A549 (cell line): ENCODE measurements around the gene UIMC1. TPM values are rescaled to one million over a fixed set of nuclear protein-coding genes. Genes with fewer than 3 reads are reported as not detected.

Experiments used
- ATAC-seq, 2 experiments: fragments of 200-7000 bp in 1 of 2; fragments of >200 bp in 1 of 2; cut with Nextera tagmentation in 1 of 2; cut with Tn5 transposase in 1 of 2; 3 replicates each; pipeline versions ENCODE4 v1.8.0 to v1.9.1; 2018 to 2020; ENCODE audit warnings: mild to moderate bottlenecking in 1 of 2, moderate library complexity in 1 of 2
- CTCF ChIA-PET: fragments of 300-600 bp; sonication (Branson Sonifier 250); formaldehyde crosslinking; extraction: SDS; loops from one replicate; lab custom pipeline; 2021; ENCODE audit warnings: antibody characterized with exemption, inconsistent platforms; lab: Yijun Ruan, JAX
- POLR2A ChIA-PET: fragments of 350-600 bp; formaldehyde crosslinking; extraction: SDS; loops from one replicate; lab custom pipeline; 2021; ENCODE audit warnings: antibody characterized with exemption, inconsistent platforms; lab: Yijun Ruan, JAX
- DNase-seq, 2 experiments: peaks; one replicate each; pipeline versions ENCODE4 v3.0.0 to v3.0.0-alpha.2; 2011 to 2016; ENCODE audit warnings: low read depth in 1 of 2, low spot score in 1 of 2
- FAIRE-seq: peaks from 2 replicates; lab custom pipeline; 2011; peaks lifted over from hg19 to GRCh38; lab: Jason Lieb, UNC
- H3K27ac ChIP-seq, 2 experiments: fragments of >200 bp; sonication (Bioruptor Twin); formaldehyde crosslinking; 3 replicates each; pipeline ENCODE4 v1.5.1; 2016 to 2017
- H3K4me1 ChIP-seq: fragments of >200 bp; sonication (Bioruptor Twin); formaldehyde crosslinking; 3 replicates; pipeline ENCODE4 v1.6.1; 2016
- H3K4me2 ChIP-seq: fragments of >200 bp; sonication (Bioruptor Twin); formaldehyde crosslinking; 3 replicates; pipeline ENCODE4 v1.6.1; 2016
- H3K4me3 ChIP-seq: fragments of >200 bp; sonication (Bioruptor Twin); formaldehyde crosslinking; 3 replicates; pipeline ENCODE4 v1.5.1; 2016
- H3K9me3 ChIP-seq: fragments of >200 bp; sonication (Bioruptor Twin); formaldehyde crosslinking; 3 replicates; pipeline ENCODE4 v1.6.1; 2016
- ATOH8 ChIP-seq: fragments of 250-450 bp; sonication (Bioruptor Pico); IDR thresholded peaks from 2 replicates; pipeline ENCODE4 v1.5.0; 2020; ENCODE audit warnings: low read depth, mild to moderate bottlenecking, moderate library complexity
- BHLHE40 ChIP-seq: IDR thresholded peaks from 2 replicates; pipeline ENCODE4 v1.6.1; 2012; ENCODE audit warnings: low read depth, low read length, inconsistent platforms
- CEBPB ChIP-seq, 2 experiments: fragments of >200 bp in 1 of 2; sonication (Bioruptor Twin) in 1 of 2; formaldehyde crosslinking in 1 of 2; IDR thresholded peaks; 2 replicates each; pipeline ENCODE4 v1.6.1; 2012 to 2016
- EP300 ChIP-seq, 2 experiments: fragments of >200 bp; sonication (Bioruptor Twin); formaldehyde crosslinking; IDR thresholded peaks; 2 replicates in 1 of 2; 3 replicates in 1 of 2; pipeline ENCODE4 v1.6.1; 2016 to 2017
- FOSB ChIP-seq: fragments of 250-450 bp; sonication (Bioruptor Pico); IDR thresholded peaks from 2 replicates; pipeline ENCODE4 v1.5.0; 2020; ENCODE audit warnings: mild to moderate bottlenecking, moderate library complexity
- FOXS1 ChIP-seq: fragments of 250-450 bp; sonication (Bioruptor Pico); IDR thresholded peaks from 2 replicates; pipeline ENCODE4 v1.5.0; 2020; ENCODE audit warnings: mild to moderate bottlenecking, moderate library complexity
- HDAC2 ChIP-seq: fragments of 200-600 bp; sonication (generic); IDR thresholded peaks from 2 replicates; pipeline ENCODE4 v1.6.1; 2016
- HOXB5 ChIP-seq: fragments of 250-450 bp; sonication (Bioruptor Pico); IDR thresholded peaks from 2 replicates; pipeline ENCODE4 v1.5.0; 2020; ENCODE audit warnings: mild to moderate bottlenecking, moderate library complexity
- JUNB ChIP-seq: fragments of >200 bp; sonication (Bioruptor Twin); formaldehyde crosslinking; IDR thresholded peaks from 2 replicates; pipeline ENCODE4 v1.6.1; 2016
- MAX ChIP-seq: IDR thresholded peaks from 2 replicates; pipeline ENCODE4 v1.6.1; 2012
- MAZ ChIP-seq: fragments of 150-350 bp; IDR thresholded peaks from 2 replicates; pipeline ENCODE4 v1.6.1; 2014; ENCODE audit warnings: antibody characterized with exemption, low read depth, low read length, borderline replicate concordance
- MYC ChIP-seq: IDR thresholded peaks from 2 replicates; pipeline ENCODE4 v1.6.1; 2012; ENCODE audit warnings: mild to moderate bottlenecking, inconsistent platforms, low read length, improper control_type of control experiment, borderline replicate concordance
- POLR2AphosphoS2 ChIP-seq: conservative IDR thresholded peaks from 2 replicates; pipeline ENCODE4 v1.6.1; 2012; ENCODE audit warnings: low read length, improper control_type of control experiment, inconsistent platforms
- RAD21 ChIP-seq, 2 experiments: fragments of >200 bp in 1 of 2; sonication (Bioruptor Twin) in 1 of 2; formaldehyde crosslinking in 1 of 2; IDR thresholded peaks in 1 of 2; conservative IDR thresholded peaks in 1 of 2; 2 replicates in 1 of 2; 3 replicates in 1 of 2; pipeline ENCODE4 v1.6.1; 2012 to 2018; ENCODE audit warnings: inconsistent platforms in 1 of 2
- TFCP2L1 ChIP-seq: fragments of 250-450 bp; sonication (Bioruptor Pico); IDR thresholded peaks from 2 replicates; pipeline ENCODE4 v1.5.0; 2021; ENCODE audit warnings: mild to moderate bottlenecking
- ZC3H11A ChIP-seq: fragments of 450-650 bp; IDR thresholded peaks from 2 replicates; pipeline ENCODE4 v1.6.1; 2014; ENCODE audit warnings: antibody characterized with exemption, mild to moderate bottlenecking
- ZNF302 ChIP-seq: fragments of 250-450 bp; sonication (Bioruptor Pico); IDR thresholded peaks from 2 replicates; pipeline ENCODE4 v1.9.0; 2021; ENCODE audit warnings: inconsistent platforms, mild to moderate bottlenecking, moderate library complexity
- WGBS: methylation state at CpG from one replicate; pipeline ENCODE4 v1.1.6; 2017; ENCODE audit errors: missing lambda C conversion rate; 5-methylcytosine and 5-hydroxymethylcytosine counted together
- polyA plus RNA-seq, 4 experiments: library from polyadenylated mRNA; depleted of rRNA in 3 of 4; stranded (reverse); fragments of >200 nt; fragmentation: RNase III in 1 of 4; extraction: RNeasy Plus Mini Kit Qiagen cat#74134 plus additional on column Dnase treatment in 1 of 4; gene quantifications; 2 replicates in 3 of 4; 3 replicates in 1 of 4; pipeline ENCODE4 v1.2.3, GENCODE V29; 2011 to 2017
- TF ChIP-seq, protein P1 (sequence below): IDR thresholded peaks from 2 replicates; pipeline ENCODE4 v1.6.1; 2012

UIMC1 gene
- polyA plus RNA-seq, 2 of the 4 experiments (the other 2 are of a cell fraction), result 47.8 to 52.5 TPM

DNA sequence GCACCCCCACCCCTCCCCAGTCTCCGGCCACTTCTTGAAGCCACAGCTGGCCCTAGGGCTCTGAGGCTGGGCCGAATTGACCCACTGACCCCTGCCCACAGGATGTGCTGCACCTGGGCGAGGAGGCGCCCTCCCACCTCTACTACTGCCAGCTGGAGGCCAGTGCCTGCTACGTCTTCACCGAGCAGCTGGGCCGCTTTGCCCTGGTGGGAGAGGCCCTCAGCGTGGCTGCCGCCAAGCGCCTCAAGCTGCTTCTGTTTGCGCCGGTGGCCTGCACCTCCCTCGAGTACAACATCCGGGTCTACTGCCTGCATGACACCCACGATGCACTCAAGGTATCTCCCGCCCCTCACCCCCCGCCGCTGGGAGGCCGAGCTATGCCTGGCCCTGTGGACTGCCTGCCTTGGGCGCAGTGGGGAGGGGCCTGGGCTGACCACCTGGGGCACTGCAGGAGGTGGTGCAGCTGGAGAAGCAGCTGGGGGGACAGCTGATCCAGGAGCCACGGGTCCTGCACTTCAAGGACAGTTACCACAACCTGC, 128.7 kb downstream of the UIMC1 start (continued):
- no peak for TF ChIP-seq ATOH8
- TF ChIP-seq JUNB, result no peak
- no peak for TF ChIP-seq FOSB (CRISPR knock-in tag)
- TF ChIP-seq EP300 (IDR thresholded peaks at IDR 0.05), result no peak
- TF ChIP-seq HOXB5 (CRISPR knock-in tag), result no peak
- no peak for TF ChIP-seq HDAC2

- no peaks in the 10 kb centered on the region for H3K4me1 ChIP-seq
- H3K27ac ChIP-seq, result no peak overlapping the region
- ChIA-PET POLR2A (no interaction called here), CTCF (interaction anchor here (1.2 to 2.0 kb wide), 2 partner anchors 216 to 219 kb away, joined by 3 to 5 read pairs; no protein-coding TSS in a partner anchor)
- ATAC-seq (no peak), FAIRE-seq (no peak), DNase-seq (no peak)
- no peaks in the 10 kb centered on the region for H3K9me3 ChIP-seq
- no peak overlapping the region for H3K4me2 ChIP-seq
- H3K4me3 ChIP-seq, result no peak overlapping the region
- TF ChIP-seq, protein P1, sequence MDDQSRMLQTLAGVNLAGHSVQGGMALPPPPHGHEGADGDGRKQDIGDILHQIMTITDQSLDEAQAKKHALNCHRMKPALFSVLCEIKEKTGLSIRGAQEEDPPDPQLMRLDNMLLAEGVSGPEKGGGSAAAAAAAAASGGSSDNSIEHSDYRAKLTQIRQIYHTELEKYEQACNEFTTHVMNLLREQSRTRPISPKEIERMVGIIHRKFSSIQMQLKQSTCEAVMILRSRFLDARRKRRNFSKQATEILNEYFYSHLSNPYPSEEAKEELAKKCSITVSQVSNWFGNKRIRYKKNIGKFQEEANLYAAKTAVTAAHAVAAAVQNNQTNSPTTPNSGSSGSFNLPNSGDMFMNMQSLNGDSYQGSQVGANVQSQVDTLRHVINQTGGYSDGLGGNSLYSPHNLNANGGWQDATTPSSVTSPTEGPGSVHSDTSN, result no peak
- TF ChIP-seq MAX (no peak), MYC (no peak), MAZ (no peak), RAD21 (conservative IDR thresholded peaks at IDR 0.05 in 1 of 2, IDR thresholded peaks at IDR 0.05 in 1 of 2) (no peak), TFCP2L1 (CRISPR knock-in tag) (no peak), CEBPB (IDR thresholded peaks at IDR 0.05) (no peak), ZNF302 (CRISPR knock-in tag) (no peak)
- WGBS, result 56% methylated on average over 13 of the region's 24 CpGs
These were observed 129.8 kb downstream of the UIMC1 start for GRCh38 chr5:176876506-176877431.

GRCh38 chr5:176875783-176876505, 130.6 kb downstream of the UIMC1 start:
- no peak overlapping the region for H3K27ac ChIP-seq
- WGBS, result 51% methylated on average over 23 of the region's 27 CpGs
- CTCF ChIA-PET, result interaction anchor here (1.0 to 3.3 kb wide), 4 partner anchors 48 to 218 kb away, joined by 3 to 19 read pairs (median 4); no protein-coding TSS in a partner anchor
- POLR2A ChIA-PET, result no interaction called here
- no peak overlapping the region for H3K4me2 ChIP-seq
- no peaks in the 10 kb centered on the region for H3K4me1 ChIP-seq
- no peaks in the 10 kb centered on the region for H3K9me3 ChIP-seq
- FAIRE-seq (no peak), ATAC-seq (peak in 1 of 2 experiments; percentile 24; a peak in 4 of 6 replicates), DNase-seq (no peak)
- TF ChIP-seq FOXS1 (CRISPR knock-in tag) (no peak), ZC3H11A (no peak), JUNB (no peak), POLR2AphosphoS2 (no peak), BHLHE40 (no peak)
- TF ChIP-seq, protein P1, result no peak
- no peak overlapping the region for H3K4me3 ChIP-seq
